Ascending aorta (tissue), 2 donors: ENCODE results near the gene CNOT6L. TPM values are rescaled to one million over a fixed set of nuclear protein-coding genes. Genes with fewer than 3 reads are reported as not detected.

Source experiments
- DNase-seq, 2 donors: peaks; one replicate each; pipeline ENCODE4 v3.0.0-alpha.2; 2019; ENCODE audit warnings: low spot score in 2 of 2
- H3K27ac ChIP-seq, 2 donors: fragments of 200-600 bp; sonication (generic); one replicate each; pipeline ENCODE4 v1.5.1; 2016 to 2017; ENCODE audit warnings: mild to moderate bottlenecking in 1 of 2
- H3K27me3 ChIP-seq: fragments of 200-600 bp; sonication (generic); one replicate; pipeline ENCODE4 v1.5.1; 2017
- H3K36me3 ChIP-seq, 2 donors: fragments of 200-600 bp; sonication (generic); one replicate each; pipeline ENCODE4 v1.5.1; 2016
- H3K4me1 ChIP-seq, 2 donors: fragments of 200-600 bp; sonication (generic); one replicate each; pipeline ENCODE4 v1.5.1; 2016 to 2017; ENCODE audit warnings: mild to moderate bottlenecking in 1 of 2
- H3K4me3 ChIP-seq, 2 donors: fragments of 200-600 bp; sonication (generic); one replicate each; pipeline ENCODE4 v1.5.1; 2016 to 2017; ENCODE audit warnings: mild to moderate bottlenecking in 1 of 2
- H3K9me3 ChIP-seq, 2 donors: fragments of 200-600 bp; sonication (generic); one replicate each; pipeline ENCODE4 v1.5.1; 2016
- CTCF ChIP-seq, 3 experiments: fragments of 200-600 bp in 2 of 3; fragments of 450-650 bp in 1 of 3; sonication (generic) in 2 of 3; IDR thresholded peaks; one replicate each; pipeline ENCODE4 v1.5.1; 2016 to 2019; ENCODE audit warnings: antibody characterized with exemption in 3 of 3, mild to moderate bottlenecking in 1 of 3, moderate library complexity in 1 of 3
- intact Hi-C: fragments of 100-400 bp; cut with DNase I; formaldehyde crosslinking; loops from one replicate; pipeline ENCODE4 v1.15.1; 2023
- total RNA-seq: library from RNA; depleted of rRNA; stranded (reverse); fragments of >200 nt; gene quantifications from one replicate; pipeline ENCODE4 v1.1.0, GENCODE V29; 2016

CNOT6L gene
- total RNA-seq, 1 donor from 2014 or later: 13.1 TPM

GRCh38 chr4:77790146-77790545 is 29.0 kb downstream of the CNOT6L start:
- intact Hi-C loops: no loop called here
- H3K27me3 ChIP-seq: no peaks in the 10 kb centered on the region

GRCh38 chr4:77788990-77789389 is 30.2 kb downstream of the CNOT6L start:
- intact Hi-C loops: no loop called here
- H3K27ac ChIP-seq: no peak overlapping the region
- peaks cover 0 to 2% of the 10 kb centered on the region in 2 donors for H3K4me1 ChIP-seq
- TF ChIP-seq CTCF (IDR thresholded peaks at IDR 0.05): no peak
- H3K4me3 ChIP-seq: no peak overlapping the region
- H3K27me3 ChIP-seq: no peaks in the 10 kb centered on the region
- H3K9me3 ChIP-seq: no peaks in the 10 kb centered on the region
- no peak for DNase-seq
- no peaks in the 10 kb centered on the region for H3K36me3 ChIP-seq

More at GRCh38 chr4:77790146-77790545, 29.0 kb downstream of the CNOT6L start:
- no peak overlapping the region for H3K4me3 ChIP-seq
- no peak for DNase-seq
- H3K4me1 ChIP-seq: peaks cover 0 to 2% of the 10 kb centered on the region in 2 donors
- TF ChIP-seq CTCF (IDR thresholded peaks at IDR 0.05): no peak
- H3K36me3 ChIP-seq: no peaks in the 10 kb centered on the region
- H3K27ac ChIP-seq: no peak overlapping the region
- no peaks in the 10 kb centered on the region for H3K9me3 ChIP-seq

- no peaks in the 10 kb centered on the region for H3K27me3 ChIP-seq
- H3K27ac ChIP-seq: no peak overlapping the region
- H3K4me3 ChIP-seq: no peak overlapping the region
- no peak for TF ChIP-seq CTCF (IDR thresholded peaks at IDR 0.05)
- H3K36me3 ChIP-seq: no peaks in the 10 kb centered on the region
- DNase-seq: no peak
- H3K9me3 ChIP-seq: no peaks in the 10 kb centered on the region
- intact Hi-C loops: no loop called here
- H3K4me1 ChIP-seq: no peaks in the 10 kb centered on the region
Observed at GRCh38 chr4:77787969-77788368, 31.2 kb downstream of the CNOT6L start.

- Histone ChIP-seq H3K27ac (no peak overlapping the region), H3K4me1 (no peaks in the 10 kb centered on the region), H3K27me3 (no peaks in the 10 kb centered on the region), H3K36me3 (no peaks in the 10 kb centered on the region), H3K4me3 (no peak overlapping the region), H3K9me3 (no peaks in the 10 kb centered on the region)
- intact Hi-C loops: no loop called here
- no peak for TF ChIP-seq CTCF (IDR thresholded peaks at IDR 0.05)
- no peak for DNase-seq
Observed at GRCh38 chr4:77785669-77786068, 33.5 kb downstream of the CNOT6L start.

GRCh38 chr4:77783895-77784294 is 35.3 kb downstream of the CNOT6L start:
- DNase-seq: no peak
- no peak overlapping the region for H3K4me3 ChIP-seq
- no peak for TF ChIP-seq CTCF (IDR thresholded peaks at IDR 0.05)
- H3K4me1 ChIP-seq: no peaks in the 10 kb centered on the region
- intact Hi-C loops: no loop called here
- no peaks in the 10 kb centered on the region for H3K9me3 ChIP-seq
- no peaks in the 10 kb centered on the region for H3K27me3 ChIP-seq
- H3K36me3 ChIP-seq: no peaks in the 10 kb centered on the region
- no peak overlapping the region for H3K27ac ChIP-seq
